Endothelial cell (in vitro differentiated cells): ENCODE data around the gene PC. TPM values are rescaled to one million over a fixed set of nuclear protein-coding genes. Genes with fewer than 3 reads are reported as not detected.

ENCODE experiments used
- DNase-seq: peaks from one replicate; pipeline ENCODE4 v3.0.0; 2021; ENCODE audit warnings: low spot score
- H3K27ac Mint-ChIP-seq: one replicate; pipeline ENCODE4 v1.8.0; 2021; ENCODE audit warnings: mixed read lengths, inconsistent platforms; ENCODE audit not compliant: unreplicated experiment
- H3K27me3 Mint-ChIP-seq: one replicate; pipeline ENCODE4 v1.8.0; 2021; ENCODE audit warnings: mild to moderate bottlenecking, moderate library complexity, mixed read lengths, inconsistent platforms; ENCODE audit not compliant: unreplicated experiment
- H3K36me3 Mint-ChIP-seq: one replicate; pipeline ENCODE4 v1.8.0; 2021; ENCODE audit warnings: mild to moderate bottlenecking, low read depth, mixed read lengths, inconsistent platforms; ENCODE audit not compliant: unreplicated experiment
- H3K4me1 Mint-ChIP-seq: one replicate; pipeline ENCODE4 v1.8.0; 2021; ENCODE audit warnings: mild to moderate bottlenecking, mixed read lengths, inconsistent platforms; ENCODE audit not compliant: unreplicated experiment
- H3K4me3 Mint-ChIP-seq: one replicate; pipeline ENCODE4 v1.8.0; 2021; ENCODE audit warnings: mild to moderate bottlenecking, mixed read lengths, inconsistent platforms; ENCODE audit not compliant: unreplicated experiment
- H3K9me3 Mint-ChIP-seq: one replicate; pipeline ENCODE4 v1.8.0; 2021; ENCODE audit warnings: mixed read lengths, inconsistent platforms; ENCODE audit not compliant: unreplicated experiment
- CTCF ChIP-seq: fragments of 200-600 bp; sonication (generic); IDR thresholded peaks from one replicate; pipeline ENCODE4 v1.5.0; 2021; ENCODE audit warnings: antibody characterized with exemption; ENCODE audit not compliant: unreplicated experiment
- total RNA-seq: library from RNA; stranded (reverse); fragmentation: NEBNext Ultra II Directional; extraction: Animal tissue kit (Norgen Biotek cat#: 25700); gene quantifications from one replicate; pipeline ENCODE4 v1.2.1, GENCODE V29; 2021; ENCODE audit not compliant: unreplicated experiment

The PC gene
- total RNA-seq, 1 donor from 2014 or later, result 5.8 TPM

GRCh38 chr11:66889960-66890359 lies 68.2 kb downstream of the PC start:
- DNase-seq, result no peak
- no peak overlapping the region for H3K4me3 Mint-ChIP-seq
- no peaks in the 10 kb centered on the region for H3K36me3 Mint-ChIP-seq
- TF ChIP-seq CTCF, result no peak
- H3K27me3 Mint-ChIP-seq, result peaks cover 1% of the 10 kb centered on the region
- peaks cover 7% of the 10 kb centered on the region for H3K4me1 Mint-ChIP-seq
- no peak overlapping the region for H3K27ac Mint-ChIP-seq
- H3K9me3 Mint-ChIP-seq, result no peaks in the 10 kb centered on the region

GRCh38 chr11:66888282-66888681 lies 69.9 kb downstream of the PC start:
- H3K27me3 Mint-ChIP-seq, result peaks cover 3% of the 10 kb centered on the region
- no peak for DNase-seq
- no peak overlapping the region for H3K27ac Mint-ChIP-seq
- TF ChIP-seq CTCF, result no peak
- H3K4me1 Mint-ChIP-seq, result peaks cover 7% of the 10 kb centered on the region
- H3K9me3 Mint-ChIP-seq, result no peaks in the 10 kb centered on the region
- no peak overlapping the region for H3K4me3 Mint-ChIP-seq
- no peaks in the 10 kb centered on the region for H3K36me3 Mint-ChIP-seq

- no peak for TF ChIP-seq CTCF
Observed at GRCh38 chr11:66887526-66887925, 70.7 kb downstream of the PC start.

GRCh38 chr11:66886671-66887221 lies 71.4 kb downstream of the PC start:
- H3K9me3 Mint-ChIP-seq, result no peaks in the 10 kb centered on the region
- DNase-seq, result no peak
- H3K27ac Mint-ChIP-seq, result no peak overlapping the region
- no peak overlapping the region for H3K4me3 Mint-ChIP-seq
- H3K27me3 Mint-ChIP-seq, result peaks cover 3% of the 10 kb centered on the region
- H3K4me1 Mint-ChIP-seq, result peaks cover 8% of the 10 kb centered on the region
- TF ChIP-seq CTCF, result no peak
- H3K36me3 Mint-ChIP-seq, result no peaks in the 10 kb centered on the region

More at GRCh38 chr11:66887526-66887925, 70.7 kb downstream of the PC start:
- H3K36me3 Mint-ChIP-seq, result no peaks in the 10 kb centered on the region
- H3K9me3 Mint-ChIP-seq, result no peaks in the 10 kb centered on the region
- H3K4me3 Mint-ChIP-seq, result no peak overlapping the region
- DNase-seq, result no peak
- H3K27ac Mint-ChIP-seq, result no peak overlapping the region
- H3K4me1 Mint-ChIP-seq, result peaks cover 10% of the 10 kb centered on the region
- H3K27me3 Mint-ChIP-seq, result peaks cover 3% of the 10 kb centered on the region

GRCh38 chr11:66885950-66886440 lies 72.2 kb downstream of the PC start:
- peaks cover 7% of the 10 kb centered on the region for H3K4me1 Mint-ChIP-seq
- peaks cover 6% of the 10 kb centered on the region for H3K27me3 Mint-ChIP-seq
- no peaks in the 10 kb centered on the region for H3K9me3 Mint-ChIP-seq
- DNase-seq, result no peak
- TF ChIP-seq CTCF, result no peak
- no peaks in the 10 kb centered on the region for H3K36me3 Mint-ChIP-seq
- H3K27ac Mint-ChIP-seq, result no peak overlapping the region
- H3K4me3 Mint-ChIP-seq, result no peak overlapping the region
